SJCRH30 (cell line): Measurements from ENCODE around the gene THSD7B. TPM values are rescaled to one million over a fixed set of nuclear protein-coding genes. Genes with fewer than 3 reads are reported as not detected.
"Not testable (repeated sequence)": the region's sequence is repeated elsewhere in the genome, so short reads cannot be mapped to it uniquely, and the experiment has no call there.

Experiments
- DNase-seq, 2 experiments: peaks; one replicate each; pipeline ENCODE4 v3.0.0-alpha.2; 2015 to 2020
- H3K27ac ChIP-seq: fragments of 250-450 bp; sonication (Bioruptor Pico); 2 replicates; pipeline ENCODE4 v1.5.1; 2020; ENCODE audit warnings: mild to moderate bottlenecking, moderate library complexity
- H3K27me3 ChIP-seq: fragments of 250-450 bp; sonication (Bioruptor Pico); 2 replicates; pipeline ENCODE4 v1.5.1; 2020; ENCODE audit warnings: mild to moderate bottlenecking, moderate library complexity
- H3K36me3 ChIP-seq: fragments of 250-450 bp; sonication (Bioruptor Pico); 2 replicates; pipeline ENCODE4 v1.5.1; 2020; ENCODE audit warnings: mild to moderate bottlenecking, moderate library complexity
- H3K4me1 ChIP-seq: fragments of 250-450 bp; sonication (Bioruptor Pico); 2 replicates; pipeline ENCODE4 v1.5.1; 2020; ENCODE audit warnings: mild to moderate bottlenecking, moderate library complexity
- H3K4me3 ChIP-seq: fragments of 250-450 bp; sonication (Bioruptor Pico); 2 replicates; pipeline ENCODE4 v1.5.1; 2020; ENCODE audit warnings: mild to moderate bottlenecking, moderate library complexity
- H3K9me3 ChIP-seq: fragments of 250-450 bp; sonication (Bioruptor Pico); replicated peaks from 2 replicates; pipeline ENCODE4 v1.5.1; 2020; ENCODE audit warnings: mild to moderate bottlenecking, moderate library complexity
- total RNA-seq: library from RNA; depleted of rRNA; stranded (reverse); fragments of >200 nt; shearing (Covaris generic); gene quantifications from 2 replicates; pipeline ENCODE4 v1.2.3, GENCODE V29; 2014

THSD7B gene
- total RNA-seq, 1 experiment from 2014 or later: 0.18 TPM

DNA sequence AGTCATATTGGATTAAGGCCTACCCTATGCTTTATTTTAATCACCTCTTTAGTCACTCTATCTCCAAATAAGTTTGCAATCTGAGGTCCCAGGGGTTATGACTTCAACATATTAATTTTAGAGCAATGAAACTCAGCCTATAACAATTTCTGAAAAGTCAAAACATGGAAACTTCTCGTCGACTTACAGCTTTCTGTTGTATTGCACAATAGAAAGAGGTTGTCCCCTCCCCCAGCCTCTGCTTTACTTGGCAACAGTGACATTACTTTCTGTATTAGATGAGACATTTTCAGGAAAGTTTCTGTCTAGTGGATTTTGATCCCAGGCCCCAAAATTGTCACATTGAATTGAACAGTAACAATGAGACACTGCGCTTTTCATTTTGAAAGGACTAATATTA lies 326.4 kb downstream of the THSD7B start:
- no peaks in the 10 kb centered on the region for H3K27me3 ChIP-seq
- H3K4me3 ChIP-seq: no peak overlapping the region
- H3K27ac ChIP-seq: no peak overlapping the region
- H3K4me1 ChIP-seq: no peaks in the 10 kb centered on the region
- H3K9me3 ChIP-seq: no peaks in the 10 kb centered on the region
- no peak for DNase-seq
- no peaks in the 10 kb centered on the region for H3K36me3 ChIP-seq

DNA sequence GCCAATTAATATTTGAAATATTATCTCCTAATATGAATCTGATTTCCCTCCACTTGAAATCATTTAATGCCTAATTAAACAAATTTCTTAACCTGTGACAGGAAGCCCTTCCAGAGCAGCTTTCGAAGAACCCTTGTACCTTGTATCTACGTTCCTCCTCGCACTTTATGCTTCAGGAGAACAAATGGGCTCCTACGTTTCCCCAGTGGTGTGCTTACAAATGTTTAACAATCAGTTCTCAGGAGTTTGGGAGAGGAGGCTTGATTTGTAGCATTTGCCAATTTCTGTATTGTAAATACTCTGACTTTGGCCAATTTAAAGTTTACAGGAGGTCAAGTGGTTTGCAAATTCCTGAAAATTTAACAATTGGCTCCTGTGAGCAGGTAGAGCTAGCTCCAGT lies 327.8 kb downstream of the THSD7B start:
- H3K27ac ChIP-seq: no peak overlapping the region

DNA sequence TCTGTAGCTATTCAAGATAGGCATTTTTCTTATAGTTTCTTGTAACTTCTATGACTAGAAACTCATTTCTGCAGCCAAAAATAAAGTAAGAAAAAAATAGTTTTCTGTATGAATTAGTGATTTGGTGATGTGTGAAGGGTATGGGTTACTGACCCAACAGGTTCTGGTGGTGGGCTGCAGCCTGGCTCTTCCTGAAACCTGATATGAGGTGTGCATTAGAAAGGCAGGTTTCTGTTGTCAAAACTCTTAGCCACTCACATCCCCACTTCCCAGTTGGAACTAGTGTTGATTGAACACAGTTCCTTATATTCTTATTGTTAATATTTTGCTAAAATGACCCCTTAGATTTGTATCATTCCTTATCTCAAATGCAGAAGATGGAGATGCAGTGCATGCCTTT lies 330.8 kb downstream of the THSD7B start:
- no peaks in the 10 kb centered on the region for H3K4me1 ChIP-seq

More for the DNA sequence above, 327.8 kb downstream of the THSD7B start:
- Histone ChIP-seq H3K9me3 (no peaks in the 10 kb centered on the region; the same call in 1 of the 2 replicates), H3K27me3 (no peaks in the 10 kb centered on the region), H3K36me3 (no peaks in the 10 kb centered on the region), H3K4me1 (no peaks in the 10 kb centered on the region), H3K4me3 (no peak overlapping the region)
- no peak for DNase-seq

DNA sequence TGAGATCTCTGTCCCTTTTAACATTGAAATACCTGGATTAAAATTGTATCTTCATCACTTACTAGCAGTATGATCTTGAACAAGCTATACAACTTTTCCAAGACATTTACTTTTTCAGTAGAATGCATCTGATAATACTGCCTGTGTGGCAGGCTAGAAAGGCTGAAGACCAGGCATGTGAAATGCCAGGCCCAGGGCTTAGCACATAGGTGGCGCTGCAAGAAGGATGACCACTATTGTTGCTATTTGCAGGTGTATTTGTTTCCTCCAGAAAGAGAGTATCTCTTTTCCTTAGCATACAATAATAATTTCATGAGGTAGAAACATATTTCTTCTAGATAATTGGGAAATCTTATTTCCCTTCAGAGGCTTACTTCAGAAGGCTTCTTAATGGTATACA lies 331.3 kb downstream of the THSD7B start:
- Histone ChIP-seq H3K4me1 (no peaks in the 10 kb centered on the region), H3K4me3 (no peak overlapping the region), H3K27ac (no peak overlapping the region), H3K36me3 (no peaks in the 10 kb centered on the region), H3K27me3 (no peaks in the 10 kb centered on the region), H3K9me3 (no peaks in the 10 kb centered on the region; the same call in 1 of the 2 replicates)
- DNase-seq: no peak

More for the DNA sequence above, 330.8 kb downstream of the THSD7B start:
- no peaks in the 10 kb centered on the region; the same call in 1 of the 2 replicates for H3K9me3 ChIP-seq
- no peak overlapping the region for H3K4me3 ChIP-seq
- no peaks in the 10 kb centered on the region for H3K36me3 ChIP-seq
- DNase-seq: no peak
- H3K27me3 ChIP-seq: no peaks in the 10 kb centered on the region
- no peak overlapping the region for H3K27ac ChIP-seq

DNA sequence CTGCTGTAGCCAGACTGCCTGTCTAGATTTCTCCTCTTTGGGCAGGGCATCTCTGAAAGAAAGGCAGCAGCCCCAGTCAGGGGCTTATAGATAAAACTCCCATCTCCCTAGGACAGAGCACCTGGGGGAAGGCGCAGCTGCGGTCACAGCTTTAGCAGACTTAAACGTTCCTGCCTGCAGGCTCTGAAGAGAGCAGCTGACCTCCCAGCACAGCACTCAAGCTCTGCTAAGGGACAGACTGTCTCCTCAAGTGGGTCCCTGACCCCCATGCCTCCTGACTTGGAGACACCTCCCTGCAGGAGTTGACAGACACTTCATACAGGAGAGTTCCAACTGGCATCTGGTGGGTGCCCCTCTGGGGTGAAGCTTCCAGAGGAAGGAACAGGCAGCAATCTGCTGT lies 336.5 kb downstream of the THSD7B start:
- DNase-seq, H3K27ac ChIP-seq, H3K4me3 ChIP-seq, H3K27me3 ChIP-seq, H3K9me3 ChIP-seq, H3K4me1 ChIP-seq, H3K36me3 ChIP-seq: not testable (repeated sequence)

DNA sequence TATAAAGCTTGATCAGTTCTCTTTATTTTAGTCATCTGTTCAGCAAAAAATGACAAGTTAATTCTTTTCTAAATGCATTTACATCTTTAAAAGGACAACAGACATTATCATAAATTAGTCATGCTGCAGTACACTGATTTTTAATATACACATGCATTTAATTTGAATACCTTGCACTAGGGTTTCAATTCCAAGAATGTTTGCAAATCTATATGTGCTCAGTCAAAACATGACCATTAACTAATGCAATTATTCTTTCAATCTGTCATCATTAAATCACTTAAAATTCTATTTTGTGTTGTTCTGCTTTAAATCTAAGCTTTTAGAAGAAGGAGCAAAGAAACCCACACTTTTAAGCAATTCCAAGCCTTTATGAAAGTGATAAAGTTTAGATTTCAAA lies 342.6 kb downstream of the THSD7B start:
- H3K27me3 ChIP-seq: no peaks in the 10 kb centered on the region
- DNase-seq: no peak
- no peak overlapping the region for H3K4me3 ChIP-seq
- H3K36me3 ChIP-seq: no peaks in the 10 kb centered on the region
- H3K4me1 ChIP-seq: no peaks in the 10 kb centered on the region
- no peak overlapping the region for H3K27ac ChIP-seq
- H3K9me3 ChIP-seq: no peaks in the 10 kb centered on the region

DNA sequence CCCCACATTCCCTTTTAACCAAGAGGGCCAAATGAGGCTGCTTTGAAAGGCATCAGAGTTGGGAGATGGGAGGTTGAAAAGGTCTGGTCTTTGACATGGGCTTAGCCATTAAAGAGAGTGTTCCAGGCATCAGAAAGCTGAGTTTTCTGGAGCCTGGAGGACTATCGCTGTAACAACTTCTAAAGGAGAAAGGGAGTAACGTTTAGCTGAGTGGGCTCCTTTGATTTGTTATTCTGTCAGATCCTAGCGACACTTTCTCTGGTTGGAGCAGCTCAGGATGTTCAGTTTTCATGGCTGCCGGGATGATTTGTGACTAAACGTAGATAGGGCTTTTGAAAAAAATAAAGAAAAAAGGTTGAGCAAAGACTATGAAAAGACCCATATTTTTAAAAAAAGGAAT lies 346.6 kb downstream of the THSD7B start:
- Histone ChIP-seq H3K27ac (no peak overlapping the region), H3K4me1 (no peaks in the 10 kb centered on the region), H3K36me3 (no peaks in the 10 kb centered on the region)

DNA sequence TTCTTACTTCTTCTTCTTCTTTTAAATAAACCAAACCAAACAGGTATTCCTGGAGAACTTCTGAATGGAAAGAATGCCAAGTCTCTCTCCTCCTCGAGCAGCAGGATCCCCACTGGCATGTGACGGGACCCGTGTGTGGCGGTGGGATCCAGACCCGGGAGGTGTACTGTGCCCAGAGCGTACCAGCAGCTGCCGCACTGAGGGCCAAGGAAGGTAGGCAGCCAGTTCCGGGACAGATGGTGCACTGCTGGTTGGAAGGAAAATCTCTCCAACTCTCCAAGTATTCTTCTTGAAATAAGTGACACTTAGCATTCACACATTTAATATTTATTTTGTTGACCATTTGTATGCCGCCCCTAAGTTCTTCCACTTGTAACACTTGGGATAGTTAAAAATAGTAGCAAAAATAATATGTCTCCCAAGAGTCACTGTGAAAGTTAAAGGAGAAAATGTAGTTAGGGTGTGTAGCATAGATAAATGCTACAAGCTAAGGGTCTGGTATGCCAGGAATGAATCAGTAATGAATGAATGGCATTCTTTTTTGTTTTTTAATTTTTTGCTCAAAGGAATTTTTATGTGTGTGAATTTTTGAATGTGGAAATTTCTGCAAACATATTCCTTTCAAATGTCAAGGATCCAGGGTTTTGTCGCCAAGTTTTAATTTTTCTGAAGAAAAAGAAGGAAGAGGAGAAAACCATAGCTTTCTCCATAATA lies 349.9 kb downstream of the THSD7B start:
- Histone ChIP-seq H3K9me3 (no peaks in the 10 kb centered on the region), H3K27me3 (no peaks in the 10 kb centered on the region), H3K4me1 (no peaks in the 10 kb centered on the region), H3K36me3 (no peaks in the 10 kb centered on the region), H3K27ac (no peak overlapping the region), H3K4me3 (no peak overlapping the region)
- DNase-seq: no peak

More for the DNA sequence above, 346.6 kb downstream of the THSD7B start:
- no peak for DNase-seq
- Histone ChIP-seq H3K9me3 (no peaks in the 10 kb centered on the region), H3K4me3 (no peak overlapping the region), H3K27me3 (no peaks in the 10 kb centered on the region)

DNA sequence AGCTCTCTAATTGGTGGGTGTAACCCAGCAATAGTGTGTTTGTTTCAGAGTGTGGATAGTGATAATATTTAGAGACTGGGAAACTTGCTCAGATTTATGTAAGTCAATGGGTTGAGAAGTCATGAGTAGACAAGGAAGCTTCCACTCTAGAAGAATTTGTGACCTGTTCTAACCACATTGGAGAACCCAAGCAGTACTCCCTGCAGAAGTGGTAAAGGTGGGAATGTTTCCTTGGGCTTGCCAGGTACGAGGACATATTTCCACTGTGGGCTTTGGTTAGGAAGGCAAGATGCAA lies 350.4 kb downstream of the THSD7B start:
- no peaks in the 10 kb centered on the region for H3K36me3 ChIP-seq
- H3K27me3 ChIP-seq: no peaks in the 10 kb centered on the region
- no peak overlapping the region for H3K27ac ChIP-seq
- no peak overlapping the region for H3K4me3 ChIP-seq
- no peaks in the 10 kb centered on the region for H3K9me3 ChIP-seq
- DNase-seq: no peak
- no peaks in the 10 kb centered on the region for H3K4me1 ChIP-seq

DNA sequence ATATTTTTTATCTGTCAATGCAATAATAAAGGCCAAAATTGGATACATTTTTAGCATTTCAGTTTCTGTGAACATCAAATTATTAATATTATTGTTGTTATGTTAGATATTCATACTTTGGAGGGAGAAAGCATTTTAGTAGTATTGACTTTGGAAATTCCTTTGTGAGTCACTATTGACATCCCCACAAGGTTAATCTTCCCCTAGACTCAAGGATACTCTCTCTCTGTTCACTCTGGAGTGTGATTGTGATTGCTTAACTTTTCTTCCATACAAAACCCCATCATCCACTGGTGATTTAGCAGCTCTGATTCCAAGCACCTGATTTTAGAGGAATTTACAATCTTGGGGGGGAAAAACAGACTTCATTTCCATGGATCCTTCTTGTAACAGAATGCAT lies 352.0 kb downstream of the THSD7B start:
- H3K27ac ChIP-seq: no peak overlapping the region
- no peaks in the 10 kb centered on the region for H3K36me3 ChIP-seq
- DNase-seq: no peak
- no peak overlapping the region for H3K4me3 ChIP-seq
- H3K27me3 ChIP-seq: no peaks in the 10 kb centered on the region
- H3K4me1 ChIP-seq: no peaks in the 10 kb centered on the region
- no peaks in the 10 kb centered on the region for H3K9me3 ChIP-seq

DNA sequence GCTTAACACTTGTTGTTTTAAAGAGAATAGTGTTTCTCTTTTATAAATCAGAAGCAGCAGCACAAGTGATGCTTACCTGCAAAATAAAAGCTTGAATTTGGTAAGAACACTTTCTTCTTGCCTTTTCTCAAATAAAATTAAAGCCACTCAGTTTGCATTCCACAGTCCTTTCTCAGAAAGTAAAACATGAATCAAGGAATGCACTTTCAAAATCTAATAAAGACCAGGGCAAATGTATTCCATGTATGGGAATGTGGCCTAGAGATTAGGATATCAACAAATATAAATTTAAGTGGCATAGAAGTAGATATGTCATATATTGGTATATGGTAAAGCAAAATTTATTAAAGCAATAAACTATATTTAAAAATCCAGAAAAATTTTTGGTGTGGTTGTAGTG lies 352.8 kb downstream of the THSD7B start:
- H3K27me3 ChIP-seq: no peaks in the 10 kb centered on the region
- H3K4me1 ChIP-seq: no peaks in the 10 kb centered on the region
- no peak overlapping the region for H3K4me3 ChIP-seq
- H3K9me3 ChIP-seq: no peaks in the 10 kb centered on the region
- DNase-seq: no peak
- no peak overlapping the region for H3K27ac ChIP-seq
- no peaks in the 10 kb centered on the region for H3K36me3 ChIP-seq

DNA sequence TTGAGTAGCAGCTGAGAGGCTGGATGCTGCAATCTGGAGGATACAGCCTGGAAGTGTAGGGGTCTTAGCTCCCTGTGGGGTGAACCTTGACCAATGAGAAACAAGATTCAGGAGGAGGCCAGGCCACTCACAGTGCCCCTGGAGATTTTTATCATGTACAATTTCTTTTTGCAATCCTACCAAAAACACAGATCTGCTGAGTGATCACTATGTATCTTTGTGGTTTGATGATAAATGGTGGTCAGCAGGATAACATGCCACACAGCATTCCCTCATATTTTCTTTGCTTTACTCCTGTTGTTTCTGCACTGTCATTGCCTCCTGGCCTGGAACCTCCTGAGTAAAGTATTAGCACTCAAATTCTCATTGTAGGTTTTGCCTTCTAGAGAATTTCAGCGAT lies 357.9 kb downstream of the THSD7B start:
- H3K4me1 ChIP-seq: no peaks in the 10 kb centered on the region
- H3K36me3 ChIP-seq: no peaks in the 10 kb centered on the region
- H3K9me3 ChIP-seq: no peaks in the 10 kb centered on the region
- DNase-seq: no peak
- H3K27ac ChIP-seq: no peak overlapping the region
- H3K4me3 ChIP-seq: no peak overlapping the region
- 0 out of 2 replicates have a peak, but pooled peaks cover 5% of the 10 kb centered on the region for H3K27me3 ChIP-seq

DNA sequence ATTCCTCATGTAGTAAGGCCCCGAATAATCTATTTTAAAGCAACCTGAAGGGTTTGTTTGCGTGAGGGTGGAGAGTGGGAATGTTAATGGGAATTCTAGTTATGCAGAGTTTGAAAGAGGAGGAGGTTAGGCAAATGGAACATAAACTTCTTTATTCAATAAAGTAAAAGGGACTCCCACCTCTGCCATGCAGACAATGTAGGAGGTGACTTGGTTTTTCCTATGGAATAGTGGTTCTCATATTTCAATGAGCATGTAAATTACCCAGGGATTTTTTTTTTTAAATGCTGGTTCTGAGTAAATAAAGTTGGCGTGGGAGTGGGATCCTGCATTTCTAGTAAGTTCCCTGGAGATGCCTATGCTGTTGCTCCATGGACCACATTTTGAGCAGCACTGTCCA lies 367.9 kb downstream of the THSD7B start:
- Histone ChIP-seq H3K27me3 (no peaks in the 10 kb centered on the region), H3K27ac (no peak overlapping the region), H3K4me3 (no peak overlapping the region), H3K4me1 (no peaks in the 10 kb centered on the region), H3K36me3 (no peaks in the 10 kb centered on the region), H3K9me3 (no peaks in the 10 kb centered on the region)
- DNase-seq: no peak

DNA sequence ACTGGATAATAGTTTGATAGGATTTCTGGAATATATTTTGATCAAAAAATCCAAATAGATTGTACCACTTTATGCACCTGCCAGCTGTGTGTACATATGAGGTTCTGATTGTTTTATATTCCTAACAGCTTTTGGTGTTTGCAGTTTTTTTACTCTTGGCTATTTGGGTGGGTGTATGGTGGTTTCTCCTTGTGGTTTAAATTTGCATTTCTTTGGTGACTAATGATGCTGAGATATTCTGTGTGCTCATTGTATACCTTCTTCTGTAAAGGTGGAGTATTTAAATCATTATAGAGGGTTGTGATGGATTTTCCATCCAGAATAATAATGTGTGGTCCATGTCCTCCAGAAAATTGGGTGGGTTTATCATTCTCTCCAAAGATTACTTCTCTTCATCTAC lies 372.9 kb downstream of the THSD7B start:
- no peak for DNase-seq
- H3K4me1 ChIP-seq: no peaks in the 10 kb centered on the region
- H3K9me3 ChIP-seq: no peaks in the 10 kb centered on the region
- H3K4me3 ChIP-seq: no peak overlapping the region
- H3K27ac ChIP-seq: no peak overlapping the region
- no peaks in the 10 kb centered on the region for H3K27me3 ChIP-seq
- no peaks in the 10 kb centered on the region for H3K36me3 ChIP-seq

DNA sequence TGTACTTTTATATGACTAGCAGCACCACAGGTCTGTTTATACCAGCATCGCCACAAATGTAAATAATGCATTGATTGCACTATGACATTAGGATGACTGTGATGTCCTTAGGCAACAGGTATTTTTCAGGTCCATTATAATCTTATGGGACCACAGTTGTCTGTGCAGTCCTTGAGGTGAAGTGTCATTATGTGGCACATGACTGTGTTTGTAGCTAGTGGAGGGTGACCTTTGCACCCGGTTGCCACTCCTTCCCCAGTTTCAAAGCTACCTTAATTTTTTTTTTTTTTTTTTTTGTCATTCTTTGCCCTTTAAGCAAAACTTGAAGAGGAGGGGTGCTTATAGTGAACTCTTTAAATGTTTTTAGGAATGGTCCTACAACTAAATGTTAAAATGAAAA lies 386.4 kb downstream of the THSD7B start:
- no peaks in the 10 kb centered on the region for H3K9me3 ChIP-seq
- no peaks in the 10 kb centered on the region; the same call in 1 of the 2 replicates for H3K27me3 ChIP-seq
- no peaks in the 10 kb centered on the region for H3K36me3 ChIP-seq

DNA sequence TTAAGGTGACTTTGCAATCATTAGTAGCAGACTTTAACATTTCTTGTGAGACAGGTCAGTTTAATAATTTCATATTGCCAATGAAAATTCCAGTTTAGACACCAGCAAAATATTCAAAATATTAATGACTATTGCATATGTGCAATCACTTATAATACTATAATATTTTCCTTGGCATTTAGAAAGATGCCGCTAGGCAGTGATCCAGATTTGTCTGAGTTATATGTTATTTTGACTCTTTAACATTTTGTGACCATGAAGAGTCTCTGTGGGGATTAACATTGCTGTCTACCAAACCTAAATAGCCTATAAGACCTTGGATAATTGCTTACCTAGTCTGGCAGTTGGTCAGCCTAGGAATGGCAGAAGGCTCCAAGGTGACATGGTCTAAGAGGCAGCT lies 389.6 kb downstream of the THSD7B start:
- Histone ChIP-seq H3K4me1 (no peaks in the 10 kb centered on the region), H3K9me3 (no peaks in the 10 kb centered on the region), H3K27me3 (peaks cover 4% of the 10 kb centered on the region; the same call in 1 of the 2 replicates), H3K27ac (no peak overlapping the region), H3K36me3 (no peaks in the 10 kb centered on the region), H3K4me3 (no peak overlapping the region)
- no peak for DNase-seq

More for the DNA sequence above, 386.4 kb downstream of the THSD7B start:
- Histone ChIP-seq H3K4me3 (no peak overlapping the region), H3K4me1 (no peaks in the 10 kb centered on the region), H3K27ac (no peak overlapping the region)
- DNase-seq: no peak
